Activated T-cell treated with anti-CD3 and anti-CD28 coated beads, Interleukin-2, amount 50 U/mL, for 48 hours (primary cell): ENCODE measurements around the gene HOXA1.
"Not testable (repeated sequence)": the region's sequence is repeated elsewhere in the genome, so short reads cannot be mapped to it uniquely, and the experiment has no call there.

Experiments
- DNase-seq, 2 experiments: peaks; one replicate each; pipeline ENCODE4 v3.0.0-alpha.2; 2020

HOXA1 gene

GRCh38 chr7:27091105-27091504 lies 4.7 kb downstream of the HOXA1 start:
- DNase-seq, result no peak

GRCh38 chr7:27088002-27088922 lies 7.5 kb downstream of the HOXA1 start:
- DNase-seq, result no peak

- DNase-seq, result no peak
Observed at GRCh38 chr7:27083646-27084045, 12.2 kb downstream of the HOXA1 start.

GRCh38 chr7:27082171-27082570 lies 13.6 kb downstream of the HOXA1 start:
- no peak for DNase-seq

- no peak for DNase-seq
Observed at GRCh38 chr7:27080844-27081436, 14.9 kb downstream of the HOXA1 start.

- DNase-seq, result no peak
Observed at GRCh38 chr7:27079234-27079975, 16.4 kb downstream of the HOXA1 start.

- no peak for DNase-seq
Observed at GRCh38 chr7:27078616-27079233, 17.1 kb downstream of the HOXA1 start.

GRCh38 chr7:27073076-27073475 lies 22.7 kb downstream of the HOXA1 start:
- DNase-seq, result no peak

GRCh38 chr7:27071622-27072390 lies 24.0 kb downstream of the HOXA1 start:
- DNase-seq, result no peak

GRCh38 chr7:27068259-27068658 lies 27.5 kb downstream of the HOXA1 start:
- DNase-seq, result no peak

GRCh38 chr7:27066148-27066547 lies 29.7 kb downstream of the HOXA1 start:
- no peak for DNase-seq

- DNase-seq, result no peak
Observed at GRCh38 chr7:27065709-27066108, 30.1 kb downstream of the HOXA1 start.

GRCh38 chr7:27064661-27065060 lies 31.1 kb downstream of the HOXA1 start:
- DNase-seq, result no peak

GRCh38 chr7:27064159-27064558 lies 31.6 kb downstream of the HOXA1 start:
- no peak for DNase-seq

GRCh38 chr7:27062946-27063345 lies 32.9 kb downstream of the HOXA1 start:
- DNase-seq, result no peak

GRCh38 chr7:27053153-27053552 lies 42.6 kb downstream of the HOXA1 start:
- DNase-seq, result no peak

- no peak for DNase-seq
Observed at GRCh38 chr7:27051451-27051850, 44.3 kb downstream of the HOXA1 start.

- DNase-seq, result no peak
Observed at GRCh38 chr7:27048438-27048837, 47.4 kb downstream of the HOXA1 start.

GRCh38 chr7:27046854-27047549 lies 48.8 kb downstream of the HOXA1 start:
- no peak for DNase-seq

GRCh38 chr7:27045972-27046371 lies 49.8 kb downstream of the HOXA1 start:
- DNase-seq, result not testable (repeated sequence)

- not testable (repeated sequence) for DNase-seq
Observed at GRCh38 chr7:27045066-27045465, 50.7 kb downstream of the HOXA1 start.
